GM04503 (cell line): ENCODE results near the gene LSM8.
"Not testable (repeated sequence)": the region's sequence is repeated elsewhere in the genome, so short reads cannot be mapped to it uniquely, and the experiment has no call there.

Source experiments
- DNase-seq: peaks from one replicate; pipeline ENCODE4 v3.0.0-alpha.2; 2012; ENCODE audit warnings: low read depth

LSM8 gene

GRCh38 chr7:118214051-118214832 is 30.3 kb downstream of the LSM8 start:
- no peak for DNase-seq

GRCh38 chr7:118214833-118215182 is 30.8 kb downstream of the LSM8 start:
- no peak for DNase-seq

DNA sequence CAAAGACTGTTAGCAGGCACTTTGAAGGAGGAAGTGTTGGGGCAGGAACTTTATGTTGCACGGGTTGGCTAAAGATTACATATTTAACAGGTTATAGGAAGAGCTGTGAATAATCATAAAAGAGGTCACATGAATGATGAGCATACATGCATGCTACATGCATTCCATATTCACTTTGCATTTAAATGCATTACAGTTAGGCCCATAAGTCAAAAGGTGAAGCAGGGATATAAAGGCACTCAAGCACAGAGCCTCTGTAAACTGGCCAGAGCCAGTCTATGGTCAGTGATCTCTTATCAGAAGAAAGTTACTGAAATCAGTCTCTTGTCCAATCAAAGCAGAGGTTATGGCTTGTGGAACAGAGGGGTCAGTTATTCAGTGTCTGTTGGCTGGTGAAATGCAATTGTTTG is 33.3 kb downstream of the LSM8 start:
- no peak for DNase-seq

- no peak for DNase-seq
These were observed 34.6 kb downstream of the LSM8 start for GRCh38 chr7:118218413-118219156.

DNA sequence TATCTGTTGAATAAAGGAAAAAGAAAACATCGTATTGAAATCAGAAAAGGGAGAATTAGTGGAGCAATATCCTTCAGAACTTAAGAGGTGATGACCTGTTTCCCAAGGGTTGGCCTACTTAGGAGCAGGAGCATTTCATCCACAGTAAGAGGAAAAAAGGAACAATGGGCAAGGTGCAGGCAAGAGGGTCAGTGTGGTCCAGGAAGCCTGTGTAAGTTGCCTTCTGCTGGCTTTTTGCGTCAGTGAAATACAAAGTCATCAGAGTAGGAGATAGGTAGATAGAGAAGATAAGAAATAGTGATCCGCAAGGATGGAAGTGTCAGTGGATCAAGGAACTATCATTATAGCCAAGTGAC is 35.2 kb downstream of the LSM8 start:
- no peak for DNase-seq

DNA sequence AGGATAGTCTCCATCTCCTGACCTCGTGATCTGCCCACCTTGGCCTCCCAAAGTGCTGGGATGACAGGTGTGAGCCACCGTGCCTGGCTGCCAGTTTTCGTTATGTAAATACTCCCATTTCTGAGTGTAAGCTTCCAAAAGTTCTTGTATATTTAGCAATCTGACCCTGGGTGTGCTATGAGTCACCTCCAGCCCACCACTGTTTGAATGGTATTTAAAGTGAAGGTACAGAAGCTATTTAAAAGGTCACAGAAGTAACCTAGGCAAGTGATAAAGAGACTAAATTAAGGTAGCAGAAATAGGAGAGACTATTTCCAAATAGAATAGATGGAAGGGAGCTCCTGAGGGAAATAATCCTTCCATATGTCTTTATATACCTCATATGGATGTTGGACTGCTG is 36.6 kb downstream of the LSM8 start:
- DNase-seq, result no peak

DNA sequence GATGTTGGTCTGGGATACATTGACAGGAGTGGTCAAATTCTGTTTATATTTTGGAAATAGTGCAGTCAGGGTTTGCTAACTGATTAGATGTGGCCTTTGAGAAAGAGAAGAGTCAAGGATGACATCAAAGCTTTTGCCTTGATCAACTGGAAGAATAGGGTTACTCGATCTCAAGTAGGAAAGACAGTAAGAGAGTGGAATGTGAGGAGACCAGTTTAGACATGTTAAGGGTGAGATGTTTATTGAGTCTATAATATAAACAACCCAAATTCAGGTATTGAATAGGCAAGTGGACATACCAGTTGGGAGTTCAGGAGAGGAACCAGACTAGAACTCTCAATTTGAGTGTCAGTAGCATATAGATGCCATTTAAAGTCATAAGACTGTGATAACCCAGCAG is 38.6 kb downstream of the LSM8 start:
- no peak for DNase-seq

- no peak for DNase-seq
These were observed 40.6 kb downstream of the LSM8 start, which contains the start of gene ANKRD7 for GRCh38 chr7:118224521-118224920. Gene ANKRD7, plus strand, starts transcription at chr7:118224704. Its CDS starts 127 bp downstream, at chr7:118224831.

GRCh38 chr7:118232837-118233236 is 48.9 kb downstream of the LSM8 start:
- no peak for DNase-seq

- no peak for DNase-seq
These were observed 49.8 kb downstream of the LSM8 start for GRCh38 chr7:118233799-118234198.

DNA sequence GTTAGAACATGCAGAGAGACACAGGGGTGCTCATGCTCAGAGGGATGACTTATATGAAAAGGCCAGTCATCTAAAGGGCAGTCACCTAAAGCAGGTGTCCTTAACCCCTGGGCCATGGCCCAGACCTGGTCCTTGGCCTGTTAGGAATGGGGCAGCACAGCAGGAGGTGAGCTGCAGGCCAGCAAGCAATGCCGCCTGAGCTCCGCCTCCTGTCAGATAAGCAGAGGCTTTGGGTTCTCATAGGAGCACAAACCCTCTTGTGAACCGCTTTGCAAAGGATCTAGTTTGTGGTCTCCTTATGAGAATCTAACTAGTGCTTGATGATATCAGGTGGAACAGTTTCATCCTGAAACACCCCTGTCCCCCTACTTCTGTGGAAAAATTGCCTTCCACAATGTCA is 55.0 kb downstream of the LSM8 start:
- DNase-seq, result no peak

GRCh38 chr7:118240320-118240719 is 56.4 kb downstream of the LSM8 start:
- not testable (repeated sequence) for DNase-seq
